HEK293 (cell line): ENCODE data around the gene IL17B.

Experiments used
- CTCF ChIA-PET: fragments of 350-600 bp; formaldehyde crosslinking; extraction: SDS; loops from one replicate; lab custom pipeline; 2021; ENCODE audit warnings: antibody characterized with exemption; lab: Yijun Ruan, JAX
- POLR2A ChIA-PET: fragments of 300-600 bp; formaldehyde crosslinking; extraction: SDS; loops from one replicate; lab custom pipeline; 2020; ENCODE audit warnings: antibody characterized with exemption, inconsistent platforms; lab: Yijun Ruan, JAX
- H3K27ac ChIP-seq: fragments of 200-500 bp; sonication (Bioruptor generic); 2 replicates; pipeline ENCODE4 v1.5.1; 2014; ENCODE audit warnings: low read depth, low read length, control low read depth, inconsistent platforms; ENCODE audit errors: extremely low read depth
- H3K36me3 ChIP-seq, 2 experiments: fragments of 200-500 bp in 1 of 2; sonication (Bioruptor generic) in 1 of 2; 1 replicate in 1 of 2; 2 replicates in 1 of 2; pipeline ENCODE4 v1.5.1; 2014 to 2017; ENCODE audit warnings: inconsistent platforms in 2 of 2, low read length in 2 of 2; ENCODE audit not compliant: control insufficient read depth in 2 of 2, insufficient read depth in 1 of 2
- H3K4me1 ChIP-seq: fragments of 200-500 bp; sonication (Bioruptor generic); 2 replicates; pipeline ENCODE4 v1.5.1; 2014; ENCODE audit warnings: mild to moderate bottlenecking, low read length, inconsistent platforms; ENCODE audit not compliant: control insufficient read depth, insufficient read depth
- H3K4me3 ChIP-seq: 2 replicates; pipeline ENCODE4 v1.5.1; 2011; ENCODE audit warnings: low read depth, mild to moderate bottlenecking, control low read depth, low read length, moderate library complexity
- H3K9me3 ChIP-seq: fragments of 200-500 bp; sonication (Bioruptor generic); 2 replicates; pipeline ENCODE4 v1.5.1; 2014; ENCODE audit warnings: low read depth, low read length, inconsistent platforms; ENCODE audit not compliant: control insufficient read depth, insufficient read depth
- GFI1B ChIP-seq: fragments of 450-650 bp; formaldehyde crosslinking; IDR thresholded peaks from 2 replicates; pipeline ENCODE4 v1.5.1; 2016; ENCODE audit warnings: missing biosample characterization, missing genetic modification characterization
- RBAK ChIP-seq: fragments of 450-650 bp; formaldehyde crosslinking; IDR thresholded peaks from 2 replicates; pipeline ENCODE4 v1.5.1; 2016; ENCODE audit warnings: missing biosample characterization, missing genetic modification characterization
- SP2 ChIP-seq: fragments of 450-650 bp; formaldehyde crosslinking; IDR thresholded peaks from 2 replicates; pipeline ENCODE4 v1.5.1; 2016; ENCODE audit warnings: missing biosample characterization, missing genetic modification characterization
- SP7 ChIP-seq: fragments of 450-650 bp; formaldehyde crosslinking; IDR thresholded peaks from 2 replicates; pipeline ENCODE4 v1.5.1; 2016; ENCODE audit warnings: missing biosample characterization, missing genetic modification characterization
- ZFP3 ChIP-seq: fragments of 450-650 bp; formaldehyde crosslinking; IDR thresholded peaks from 2 replicates; pipeline ENCODE4 v1.5.1; 2016; ENCODE audit warnings: low read depth, missing biosample characterization, missing genetic modification characterization
- ZFP37 ChIP-seq: fragments of 450-650 bp; formaldehyde crosslinking; IDR thresholded peaks from 2 replicates; pipeline ENCODE4 v1.5.1; 2016; ENCODE audit warnings: missing biosample characterization, missing genetic modification characterization
- ZFP69B ChIP-seq: fragments of 450-650 bp; formaldehyde crosslinking; IDR thresholded peaks from 2 replicates; pipeline ENCODE4 v1.5.1; 2016; ENCODE audit warnings: missing biosample characterization, missing genetic modification characterization
- ZNF112 ChIP-seq: fragments of 450-650 bp; formaldehyde crosslinking; IDR thresholded peaks from 2 replicates; pipeline ENCODE4 v1.5.0; 2017; ENCODE audit warnings: missing biosample characterization, missing genetic modification characterization
- ZNF24 ChIP-seq: fragments of 450-650 bp; formaldehyde crosslinking; IDR thresholded peaks from 2 replicates; pipeline ENCODE4 v1.5.1; 2016; ENCODE audit warnings: missing biosample characterization, missing genetic modification characterization
- ZNF514 ChIP-seq: fragments of 450-650 bp; formaldehyde crosslinking; IDR thresholded peaks from 2 replicates; pipeline ENCODE4 v1.5.1; 2016; ENCODE audit warnings: missing biosample characterization, missing genetic modification characterization
- ZNF600 ChIP-seq: fragments of 450-650 bp; formaldehyde crosslinking; IDR thresholded peaks from 2 replicates; pipeline ENCODE4 v1.5.1; 2016; ENCODE audit warnings: missing biosample characterization, missing genetic modification characterization
- ZNF768 ChIP-seq: fragments of 450-650 bp; formaldehyde crosslinking; IDR thresholded peaks from 2 replicates; pipeline ENCODE4 v1.5.1; 2018; ENCODE audit warnings: missing biosample characterization, mild to moderate bottlenecking, missing genetic modification characterization
- ZNF776 ChIP-seq: fragments of 450-650 bp; formaldehyde crosslinking; IDR thresholded peaks from 2 replicates; pipeline ENCODE4 v1.5.0; 2017; ENCODE audit warnings: missing biosample characterization, missing genetic modification characterization, borderline replicate concordance
- TF ChIP-seq, protein P1 (sequence below): fragments of 450-650 bp; formaldehyde crosslinking; IDR thresholded peaks from 2 replicates; pipeline ENCODE4 v1.5.1; 2017; ENCODE audit warnings: missing biosample characterization, mild to moderate bottlenecking, missing genetic modification characterization, moderate library complexity
- TF ChIP-seq, protein P2 (sequence below): sonication (generic); formaldehyde crosslinking; IDR thresholded peaks from 2 replicates; pipeline ENCODE4 v1.8.1; 2022; ENCODE audit warnings: mild to moderate bottlenecking, moderate library complexity, missing genetic modification reagents
- TF ChIP-seq, protein P3 (sequence below): fragments of 450-650 bp; formaldehyde crosslinking; IDR thresholded peaks from 2 replicates; pipeline ENCODE4 v1.5.1; 2017; ENCODE audit warnings: missing biosample characterization, missing genetic modification characterization
- TF ChIP-seq, protein P4 (sequence below): fragments of 450-650 bp; formaldehyde crosslinking; IDR thresholded peaks from 2 replicates; pipeline ENCODE4 v1.5.1; 2016; ENCODE audit warnings: missing biosample characterization, missing genetic modification characterization
- TF ChIP-seq, protein P5 (sequence below): fragments of 450-650 bp; formaldehyde crosslinking; IDR thresholded peaks from 2 replicates; pipeline ENCODE4 v1.5.1; 2017; ENCODE audit warnings: missing biosample characterization, missing genetic modification characterization
- TF ChIP-seq, protein P6 (sequence below): fragments of 450-650 bp; formaldehyde crosslinking; IDR thresholded peaks from 2 replicates; pipeline ENCODE4 v1.5.1; 2016; ENCODE audit warnings: missing biosample characterization, missing genetic modification characterization, low read depth

The IL17B gene

DNA sequence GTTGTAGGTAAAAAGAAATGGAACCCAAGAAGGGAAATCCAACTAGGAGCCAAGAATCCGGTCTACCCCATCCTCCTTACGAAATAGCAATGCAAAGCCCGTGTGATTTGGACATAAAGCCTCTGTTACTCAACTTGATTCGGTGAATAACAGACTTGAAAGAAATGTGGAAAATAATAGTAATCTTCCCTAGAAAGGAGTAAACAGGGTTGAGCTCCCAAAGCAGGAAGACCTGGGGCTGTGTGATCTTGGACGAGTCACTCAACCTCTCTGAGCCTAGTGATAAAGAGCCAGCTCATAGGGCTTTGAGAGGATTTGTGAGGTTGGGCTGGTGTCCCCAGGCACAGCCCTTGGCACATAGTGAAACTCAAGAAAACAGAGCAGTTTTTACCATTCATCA is 42.7 kb upstream of the IL17B start:
- Histone ChIP-seq H3K9me3 (no peaks in the 10 kb centered on the region), H3K4me1 (peaks cover 5% of the 10 kb centered on the region; the same call in 1 of the 2 replicates), H3K36me3 (no peaks in the 10 kb centered on the region), H3K4me3 (no peak overlapping the region), H3K27ac (no peak overlapping the region)
- ChIA-PET CTCF (interaction anchor here (0.6 to 1.6 kb wide), 4 partner anchors 9 to 1468 kb away, joined by 5 to 8 read pairs (median 6); no protein-coding TSS in a partner anchor), POLR2A (no interaction called here)
- TF ChIP-seq, protein P1, sequence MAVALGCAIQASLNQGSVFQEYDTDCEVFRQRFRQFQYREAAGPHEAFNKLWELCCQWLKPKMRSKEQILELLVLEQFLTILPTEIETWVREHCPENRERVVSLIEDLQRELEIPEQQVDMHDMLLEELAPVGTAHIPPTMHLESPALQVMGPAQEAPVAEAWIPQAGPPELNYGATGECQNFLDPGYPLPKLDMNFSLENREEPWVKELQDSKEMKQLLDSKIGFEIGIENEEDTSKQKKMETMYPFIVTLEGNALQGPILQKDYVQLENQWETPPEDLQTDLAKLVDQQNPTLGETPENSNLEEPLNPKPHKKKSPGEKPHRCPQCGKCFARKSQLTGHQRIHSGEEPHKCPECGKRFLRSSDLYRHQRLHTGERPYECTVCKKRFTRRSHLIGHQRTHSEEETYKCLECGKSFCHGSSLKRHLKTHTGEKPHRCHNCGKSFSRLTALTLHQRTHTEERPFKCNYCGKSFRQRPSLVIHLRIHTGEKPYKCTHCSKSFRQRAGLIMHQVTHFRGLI (tag by site-specific recombination), result no peak
- peak; percentile 74; the same call in 1 of the 2 replicates for TF ChIP-seq ZNF768 (tag by site-specific recombination)
- no peak for TF ChIP-seq SP2 (tag by site-specific recombination)
- TF ChIP-seq, protein P2, sequence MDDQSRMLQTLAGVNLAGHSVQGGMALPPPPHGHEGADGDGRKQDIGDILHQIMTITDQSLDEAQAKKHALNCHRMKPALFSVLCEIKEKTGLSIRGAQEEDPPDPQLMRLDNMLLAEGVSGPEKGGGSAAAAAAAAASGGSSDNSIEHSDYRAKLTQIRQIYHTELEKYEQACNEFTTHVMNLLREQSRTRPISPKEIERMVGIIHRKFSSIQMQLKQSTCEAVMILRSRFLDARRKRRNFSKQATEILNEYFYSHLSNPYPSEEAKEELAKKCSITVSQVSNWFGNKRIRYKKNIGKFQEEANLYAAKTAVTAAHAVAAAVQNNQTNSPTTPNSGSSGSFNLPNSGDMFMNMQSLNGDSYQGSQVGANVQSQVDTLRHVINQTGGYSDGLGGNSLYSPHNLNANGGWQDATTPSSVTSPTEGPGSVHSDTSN, result no peak
- no peak for TF ChIP-seq ZFP37 (tag by site-specific recombination)

DNA sequence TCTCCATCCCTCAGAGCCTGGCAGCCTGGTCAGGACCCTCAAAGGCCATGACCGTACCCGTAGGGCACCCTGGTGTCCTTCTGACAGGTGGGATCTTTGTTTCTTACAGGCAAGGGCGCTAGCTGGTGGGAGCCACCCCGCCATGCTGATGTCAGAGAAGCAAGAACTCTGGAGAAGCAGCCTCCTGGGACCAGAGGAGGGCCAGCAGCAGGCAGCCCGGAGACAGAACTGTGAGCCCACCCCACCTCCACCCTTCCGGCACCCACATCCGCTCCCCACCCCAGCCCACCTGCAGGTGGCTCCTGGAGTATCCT is 42.2 kb upstream of the IL17B start:
- ChIA-PET CTCF (interaction anchor here (2.2 to 2.3 kb wide), 2 partner anchors 11 to 13 kb away, joined by 8 to 10 read pairs; no protein-coding TSS in a partner anchor), POLR2A (no interaction called here)
- no peak overlapping the region for H3K4me3 ChIP-seq
- peaks cover 6% of the 10 kb centered on the region; the same call in 1 of the 2 replicates for H3K4me1 ChIP-seq
- H3K9me3 ChIP-seq, result no peaks in the 10 kb centered on the region
- H3K36me3 ChIP-seq, result no peaks in the 10 kb centered on the region
- TF ChIP-seq, protein P3, sequence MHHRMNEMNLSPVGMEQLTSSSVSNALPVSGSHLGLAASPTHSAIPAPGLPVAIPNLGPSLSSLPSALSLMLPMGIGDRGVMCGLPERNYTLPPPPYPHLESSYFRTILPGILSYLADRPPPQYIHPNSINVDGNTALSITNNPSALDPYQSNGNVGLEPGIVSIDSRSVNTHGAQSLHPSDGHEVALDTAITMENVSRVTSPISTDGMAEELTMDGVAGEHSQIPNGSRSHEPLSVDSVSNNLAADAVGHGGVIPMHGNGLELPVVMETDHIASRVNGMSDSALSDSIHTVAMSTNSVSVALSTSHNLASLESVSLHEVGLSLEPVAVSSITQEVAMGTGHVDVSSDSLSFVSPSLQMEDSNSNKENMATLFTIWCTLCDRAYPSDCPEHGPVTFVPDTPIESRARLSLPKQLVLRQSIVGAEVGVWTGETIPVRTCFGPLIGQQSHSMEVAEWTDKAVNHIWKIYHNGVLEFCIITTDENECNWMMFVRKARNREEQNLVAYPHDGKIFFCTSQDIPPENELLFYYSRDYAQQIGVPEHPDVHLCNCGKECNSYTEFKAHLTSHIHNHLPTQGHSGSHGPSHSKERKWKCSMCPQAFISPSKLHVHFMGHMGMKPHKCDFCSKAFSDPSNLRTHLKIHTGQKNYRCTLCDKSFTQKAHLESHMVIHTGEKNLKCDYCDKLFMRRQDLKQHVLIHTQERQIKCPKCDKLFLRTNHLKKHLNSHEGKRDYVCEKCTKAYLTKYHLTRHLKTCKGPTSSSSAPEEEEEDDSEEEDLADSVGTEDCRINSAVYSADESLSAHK, result no peak
- TF ChIP-seq, protein P4, sequence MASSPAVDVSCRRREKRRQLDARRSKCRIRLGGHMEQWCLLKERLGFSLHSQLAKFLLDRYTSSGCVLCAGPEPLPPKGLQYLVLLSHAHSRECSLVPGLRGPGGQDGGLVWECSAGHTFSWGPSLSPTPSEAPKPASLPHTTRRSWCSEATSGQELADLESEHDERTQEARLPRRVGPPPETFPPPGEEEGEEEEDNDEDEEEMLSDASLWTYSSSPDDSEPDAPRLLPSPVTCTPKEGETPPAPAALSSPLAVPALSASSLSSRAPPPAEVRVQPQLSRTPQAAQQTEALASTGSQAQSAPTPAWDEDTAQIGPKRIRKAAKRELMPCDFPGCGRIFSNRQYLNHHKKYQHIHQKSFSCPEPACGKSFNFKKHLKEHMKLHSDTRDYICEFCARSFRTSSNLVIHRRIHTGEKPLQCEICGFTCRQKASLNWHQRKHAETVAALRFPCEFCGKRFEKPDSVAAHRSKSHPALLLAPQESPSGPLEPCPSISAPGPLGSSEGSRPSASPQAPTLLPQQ, result no peak
- TF ChIP-seq GFI1B (tag by site-specific recombination), result no peak
- no peak for TF ChIP-seq ZNF514
- TF ChIP-seq, protein P2, result no peak
- TF ChIP-seq ZNF24 (tag by site-specific recombination), result no peak
- TF ChIP-seq SP7, result no peak
- H3K27ac ChIP-seq, result no peak overlapping the region

DNA sequence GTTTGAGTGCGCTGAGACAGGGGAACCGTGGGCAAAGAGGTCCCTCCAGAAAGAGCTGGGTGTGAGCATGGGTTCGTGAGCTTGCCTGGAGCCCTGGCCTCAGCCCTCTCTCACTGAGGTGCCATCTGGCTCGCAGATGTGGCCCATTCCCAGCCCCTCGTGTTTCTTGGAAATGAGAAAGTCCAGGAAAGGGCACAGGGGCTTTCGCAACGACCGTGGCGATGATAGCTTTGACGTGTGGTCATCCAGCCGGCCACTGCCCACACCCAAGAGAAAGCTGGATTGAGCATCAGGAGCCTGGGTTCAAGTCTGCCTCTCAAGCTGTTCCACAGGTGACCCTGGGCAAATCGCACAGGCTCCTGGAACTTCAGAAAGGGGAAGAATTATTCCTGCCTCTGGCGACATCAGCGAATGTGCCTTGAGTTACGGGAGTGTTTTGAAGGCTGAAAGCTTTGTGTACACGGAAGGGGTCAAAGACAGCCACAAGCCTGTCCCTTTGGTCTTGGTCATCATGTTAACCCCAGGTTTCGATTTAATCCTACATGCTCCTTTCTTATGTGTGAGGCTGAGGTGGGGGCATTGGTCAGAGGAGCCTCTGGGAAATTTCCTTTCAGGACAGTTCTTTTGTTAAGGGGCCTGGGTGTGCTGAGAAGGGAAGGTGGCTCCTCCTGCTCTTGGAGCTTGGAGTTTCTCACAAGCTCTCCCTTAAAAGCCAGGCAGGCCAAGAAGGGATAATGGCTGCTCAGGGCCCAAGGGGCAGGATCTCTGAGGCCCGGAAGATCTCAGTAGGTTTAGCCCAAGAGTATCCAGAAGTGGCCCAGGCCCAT is 41.7 kb upstream of the IL17B start:
- ChIA-PET CTCF (interaction anchor here (0.8 to 2.3 kb wide), 3 partner anchors 11 to 450 kb away, joined by 4 to 10 read pairs (median 8); no protein-coding TSS in a partner anchor), POLR2A (no interaction called here)
- no peaks in the 10 kb centered on the region for H3K36me3 ChIP-seq
- no peak overlapping the region for H3K27ac ChIP-seq
- peaks cover 6% of the 10 kb centered on the region; the same call in 1 of the 2 replicates for H3K4me1 ChIP-seq
- H3K4me3 ChIP-seq, result no peak overlapping the region
- H3K9me3 ChIP-seq, result no peaks in the 10 kb centered on the region
- TF ChIP-seq ZNF600 (tag by site-specific recombination) (no peak), ZNF112 (tag by site-specific recombination) (no peak), ZNF776 (no peak), RBAK (tag by site-specific recombination) (no peak), ZFP69B (no peak), ZFP3 (no peak)
- TF ChIP-seq, protein P5, sequence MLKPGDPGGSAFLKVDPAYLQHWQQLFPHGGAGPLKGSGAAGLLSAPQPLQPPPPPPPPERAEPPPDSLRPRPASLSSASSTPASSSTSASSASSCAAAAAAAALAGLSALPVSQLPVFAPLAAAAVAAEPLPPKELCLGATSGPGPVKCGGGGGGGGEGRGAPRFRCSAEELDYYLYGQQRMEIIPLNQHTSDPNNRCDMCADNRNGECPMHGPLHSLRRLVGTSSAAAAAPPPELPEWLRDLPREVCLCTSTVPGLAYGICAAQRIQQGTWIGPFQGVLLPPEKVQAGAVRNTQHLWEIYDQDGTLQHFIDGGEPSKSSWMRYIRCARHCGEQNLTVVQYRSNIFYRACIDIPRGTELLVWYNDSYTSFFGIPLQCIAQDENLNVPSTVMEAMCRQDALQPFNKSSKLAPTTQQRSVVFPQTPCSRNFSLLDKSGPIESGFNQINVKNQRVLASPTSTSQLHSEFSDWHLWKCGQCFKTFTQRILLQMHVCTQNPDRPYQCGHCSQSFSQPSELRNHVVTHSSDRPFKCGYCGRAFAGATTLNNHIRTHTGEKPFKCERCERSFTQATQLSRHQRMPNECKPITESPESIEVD (tag by site-specific recombination), result no peak
- TF ChIP-seq, protein P6, sequence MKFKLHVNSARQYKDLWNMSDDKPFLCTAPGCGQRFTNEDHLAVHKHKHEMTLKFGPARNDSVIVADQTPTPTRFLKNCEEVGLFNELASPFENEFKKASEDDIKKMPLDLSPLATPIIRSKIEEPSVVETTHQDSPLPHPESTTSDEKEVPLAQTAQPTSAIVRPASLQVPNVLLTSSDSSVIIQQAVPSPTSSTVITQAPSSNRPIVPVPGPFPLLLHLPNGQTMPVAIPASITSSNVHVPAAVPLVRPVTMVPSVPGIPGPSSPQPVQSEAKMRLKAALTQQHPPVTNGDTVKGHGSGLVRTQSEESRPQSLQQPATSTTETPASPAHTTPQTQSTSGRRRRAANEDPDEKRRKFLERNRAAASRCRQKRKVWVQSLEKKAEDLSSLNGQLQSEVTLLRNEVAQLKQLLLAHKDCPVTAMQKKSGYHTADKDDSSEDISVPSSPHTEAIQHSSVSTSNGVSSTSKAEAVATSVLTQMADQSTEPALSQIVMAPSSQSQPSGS (tag by site-specific recombination), result no peak
